Activated T-helper 1 cell treated with Interleukin-2 at 50 U/mL for 16 hours (primary cell): ENCODE data around the gene G6PD.
"Not testable (repeated sequence)": the region's sequence is repeated elsewhere in the genome, so short reads cannot be mapped to it uniquely, and the experiment has no call there.

Source experiments
- DNase-seq: peaks from one replicate; pipeline ENCODE4 v3.0.0-alpha.2; 2020; ENCODE audit warnings: low read depth

Gene G6PD

DNA sequence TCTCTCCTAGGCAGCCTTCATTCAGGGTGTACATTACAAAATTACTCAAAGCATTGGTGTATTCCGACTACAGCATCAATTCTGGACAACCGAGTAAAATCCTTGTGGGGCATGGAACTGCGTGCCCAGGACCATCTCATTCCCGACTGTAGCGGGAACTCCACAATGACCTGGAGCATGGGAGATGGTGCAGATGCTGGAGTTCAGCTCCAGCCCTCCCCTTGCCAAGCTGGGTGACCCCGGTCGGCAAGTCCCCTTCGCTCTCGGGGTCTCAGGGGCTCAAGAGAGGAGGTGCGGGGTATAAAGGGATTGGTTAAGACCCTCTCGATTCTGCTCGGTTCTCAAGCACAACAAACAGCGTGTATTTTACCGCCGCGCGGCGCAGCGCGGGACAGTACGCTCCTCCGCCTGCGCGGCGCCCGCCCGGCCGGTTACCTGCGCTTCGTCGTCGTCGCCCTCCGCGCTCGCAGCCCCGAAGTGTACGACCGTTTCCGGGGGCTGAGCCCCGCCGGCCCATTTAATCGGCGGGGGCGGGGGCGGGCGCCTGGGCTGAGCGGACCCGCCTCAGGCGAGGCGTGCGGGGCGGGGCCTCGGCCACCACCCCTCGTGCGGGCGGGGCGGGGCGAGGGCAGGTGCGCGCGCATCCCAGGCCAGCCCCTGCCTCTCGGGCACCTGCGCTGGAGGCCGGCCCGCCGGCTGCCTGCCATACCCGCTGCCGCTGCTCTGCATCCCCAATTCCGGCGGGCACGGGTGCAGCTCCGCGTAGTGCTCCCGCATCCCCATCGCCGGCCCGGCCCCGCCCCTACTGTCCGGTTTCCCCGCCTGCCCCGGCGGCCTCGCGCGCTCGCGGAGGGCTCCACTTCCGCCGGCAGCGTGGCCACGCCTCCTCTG, at the start of gene G6PD:
TSS of gene G6PD (minus strand) at position 493 of the 891 bp plus-strand sequence. CDS start 691 bp downstream, outside the sequence.
- DNase-seq = peak; percentile 74

DNA sequence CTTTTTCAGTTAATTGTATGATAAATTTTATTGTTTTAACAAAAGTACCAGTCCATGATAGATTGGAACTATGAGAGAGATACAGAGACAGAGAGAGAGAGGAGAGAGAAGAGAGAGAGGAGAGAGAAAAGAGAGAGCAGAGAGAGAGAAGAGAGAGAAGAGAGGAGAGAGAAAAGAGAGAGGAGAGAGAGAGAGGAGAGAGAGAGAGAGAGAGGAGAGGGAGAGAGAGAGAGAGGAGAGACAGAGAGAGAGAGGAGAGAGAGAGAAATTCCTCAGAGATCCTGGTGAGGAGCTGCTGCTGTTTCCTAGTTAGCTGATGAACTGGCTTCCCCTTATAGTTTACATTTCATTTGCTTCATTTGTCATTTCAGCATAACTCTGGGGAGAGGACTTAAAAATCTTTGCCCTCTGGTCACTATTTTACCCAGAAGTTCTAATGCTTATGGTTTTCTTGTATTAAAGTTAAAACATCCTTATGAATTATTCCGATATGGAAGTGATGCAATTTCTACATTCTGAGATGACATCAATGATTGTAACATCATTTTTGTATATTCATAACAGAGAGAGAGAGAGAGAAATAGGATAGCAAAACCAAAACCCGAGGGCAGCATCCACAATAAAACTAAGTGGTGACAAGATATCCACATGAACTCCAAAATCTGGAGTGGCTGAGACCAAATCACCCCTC, 49.1 kb upstream of the G6PD start:
- no peak for DNase-seq

GRCh38 chrX:154594491-154594890, 47.8 kb upstream of the G6PD start:
- DNase-seq = no peak

DNA sequence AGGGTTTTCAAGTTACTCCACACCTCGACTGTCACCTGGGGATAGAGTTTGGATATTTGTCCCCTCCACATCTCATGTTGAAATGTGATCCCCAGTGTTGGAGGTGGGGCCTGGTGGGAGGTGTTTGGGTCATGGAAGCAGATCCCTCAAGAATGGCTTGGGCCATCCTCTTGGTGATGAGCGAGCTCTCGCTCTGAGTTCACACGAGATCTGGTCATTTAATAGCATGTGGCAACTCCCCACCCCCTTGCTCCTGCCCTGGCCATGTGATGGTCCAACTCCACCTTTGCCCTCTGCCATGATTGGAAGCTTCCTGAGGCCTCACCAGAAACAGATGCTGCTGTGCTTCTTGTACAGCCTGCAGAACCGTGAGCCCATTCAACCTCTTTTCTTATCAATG, 46.6 kb upstream of the G6PD start:
- no peak for DNase-seq

GRCh38 chrX:154592505-154592904, 45.9 kb upstream of the G6PD start:
- DNase-seq = no peak

DNA sequence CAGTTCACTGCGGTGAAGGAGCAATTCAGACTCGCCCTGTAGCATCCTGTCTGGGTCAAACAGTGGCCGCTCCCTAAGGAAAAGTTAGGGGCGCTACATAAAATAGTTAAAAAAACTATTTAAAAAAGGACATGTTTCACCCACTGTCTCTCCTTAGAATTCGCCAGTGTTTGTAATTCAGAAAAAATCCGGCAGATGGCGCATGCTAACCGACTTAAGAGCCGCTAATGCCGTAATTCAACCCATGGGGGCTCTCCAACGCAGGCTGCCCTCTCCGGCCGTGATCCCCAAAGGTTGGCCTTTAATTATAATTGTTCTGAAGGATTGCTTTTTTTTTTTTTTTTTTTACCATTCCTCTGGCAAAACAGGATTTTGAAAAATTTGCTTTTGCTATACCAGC, 43.8 kb upstream of the G6PD start:
- not testable (repeated sequence) for DNase-seq

GRCh38 chrX:154584585-154585183, 38.0 kb upstream of the G6PD start, which contains the start of gene CTAG1A:
Gene CTAG1A (plus strand): TSS chrX:154585133. CDS start chrX:154585207, 74 bp downstream.
- DNase-seq = not testable (repeated sequence)

- DNase-seq = not testable (repeated sequence)
Measured at GRCh38 chrX:154582994-154583393, 36.3 kb upstream of the G6PD start.

DNA sequence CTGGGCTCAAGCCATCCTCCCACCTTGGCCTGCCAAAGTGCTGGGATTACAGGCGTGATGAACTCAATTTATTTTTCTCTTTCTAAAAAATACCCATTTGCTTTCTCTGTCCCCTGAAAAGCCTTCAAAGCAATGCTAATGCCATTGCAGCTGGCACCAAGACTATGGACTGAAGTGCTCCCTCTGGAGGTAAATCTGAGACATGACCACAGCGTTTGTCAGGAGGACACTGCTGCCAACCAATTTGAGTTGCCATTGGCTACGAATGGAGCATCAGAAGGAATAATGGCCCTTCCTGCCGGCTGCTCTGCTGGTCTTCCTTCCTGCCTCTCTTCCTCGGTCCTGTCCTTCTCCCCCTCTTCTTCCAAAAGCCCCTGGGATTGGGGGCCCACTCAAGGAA, 28.4 kb upstream of the G6PD start:
- not testable (repeated sequence) for DNase-seq

- not testable (repeated sequence) for DNase-seq
Measured at GRCh38 chrX:154573061-154573460, 26.4 kb upstream of the G6PD start.

GRCh38 chrX:154570361-154570760, 23.7 kb upstream of the G6PD start:
- DNase-seq = not testable (repeated sequence)

DNA sequence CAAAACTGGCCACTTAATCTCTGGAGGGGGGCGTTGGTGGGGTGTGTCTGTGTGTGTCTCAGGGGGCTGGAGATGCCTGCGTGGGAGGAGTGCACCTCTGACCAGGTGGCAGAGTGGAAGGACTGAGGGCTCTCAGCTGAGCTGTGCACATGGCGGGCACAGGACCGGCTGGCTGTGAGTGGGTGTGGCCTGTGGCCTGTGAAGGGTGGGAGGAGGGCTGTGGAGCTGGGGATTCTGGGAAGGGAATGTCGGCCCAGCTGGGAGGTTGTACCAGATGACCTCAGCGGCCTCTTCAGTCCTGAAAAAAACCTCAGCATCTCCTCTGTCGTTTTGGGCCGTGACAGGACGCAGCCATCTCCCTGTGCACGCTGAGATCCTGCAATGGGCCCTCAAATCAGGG, 15.6 kb upstream of the G6PD start:
- DNase-seq = not testable (repeated sequence)

DNA sequence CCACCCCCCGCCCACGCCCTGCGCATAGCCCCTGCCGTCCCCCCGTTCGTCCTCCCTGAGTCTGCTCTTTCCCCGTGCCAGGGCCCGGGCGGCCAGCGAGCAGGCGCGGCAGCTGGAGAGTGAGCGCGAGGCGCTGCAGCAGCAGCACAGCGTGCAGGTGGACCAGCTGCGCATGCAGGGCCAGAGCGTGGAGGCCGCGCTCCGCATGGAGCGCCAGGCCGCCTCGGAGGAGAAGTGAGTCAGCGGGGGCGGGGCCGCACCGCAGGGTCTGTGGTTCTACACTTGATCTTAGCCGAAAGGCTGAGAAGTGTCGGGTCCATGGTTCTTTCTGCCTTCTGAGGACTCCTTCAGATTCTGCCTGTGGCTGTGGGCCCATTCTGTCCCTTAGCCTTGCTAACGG, 13.7 kb upstream of the G6PD start:
- not testable (repeated sequence) for DNase-seq

- DNase-seq = not testable (repeated sequence)
Measured at GRCh38 chrX:154558896-154559295, 12.2 kb upstream of the G6PD start.

DNA sequence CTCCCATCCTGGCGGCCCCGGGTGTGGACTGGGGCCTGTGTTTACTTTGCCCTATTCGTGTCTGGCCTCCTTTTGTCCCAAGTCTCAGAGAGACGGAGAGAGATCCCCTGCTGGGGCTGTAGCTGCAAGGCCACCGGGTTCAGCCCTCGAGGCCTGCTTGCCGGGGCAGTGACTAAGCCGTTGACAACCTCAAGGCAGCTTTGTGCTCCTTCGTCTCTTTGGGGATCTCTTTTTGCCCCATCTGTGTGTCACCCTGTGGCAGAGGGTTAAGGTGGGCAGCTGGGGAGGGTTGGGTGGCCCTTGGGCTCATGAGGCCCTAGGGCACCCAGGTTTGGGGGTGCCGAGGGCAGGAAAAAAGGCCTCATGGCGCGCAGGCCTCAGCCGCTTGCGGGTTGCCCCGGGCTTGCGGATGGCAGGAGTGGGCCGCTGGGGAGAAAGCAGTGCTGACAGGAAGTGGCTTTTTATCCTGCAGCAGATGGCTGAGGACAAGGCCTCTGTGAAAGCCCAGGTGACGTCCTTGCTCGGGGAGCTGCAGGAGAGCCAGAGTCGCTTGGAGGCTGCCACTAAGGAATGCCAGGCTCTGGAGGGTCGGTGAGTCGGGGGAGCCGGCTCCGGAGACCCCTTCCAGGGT, 11.5 kb upstream of the G6PD start:
- DNase-seq = not testable (repeated sequence)

GRCh38 chrX:154552112-154552806, 5.6 kb upstream of the G6PD start:
- DNase-seq = not testable (repeated sequence)

DNA sequence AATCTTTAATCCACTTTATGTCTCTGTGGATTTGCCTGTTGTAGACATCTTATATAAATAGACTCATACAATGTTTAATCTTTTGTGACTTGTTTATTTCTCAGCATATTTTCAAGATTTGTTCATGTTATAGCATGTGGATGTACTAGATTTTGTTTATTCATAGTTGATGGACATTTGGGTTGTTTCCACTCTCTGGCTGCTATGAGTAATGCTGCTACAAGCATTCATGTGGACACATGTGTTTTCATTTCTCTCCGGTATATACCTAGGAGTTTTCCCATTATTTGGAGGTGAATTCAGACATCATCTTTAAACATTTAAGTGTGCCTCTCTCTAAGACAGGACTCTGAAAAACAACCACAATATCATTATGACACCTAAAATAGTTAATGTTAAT, 3.1 kb upstream of the G6PD start:
- no peak for DNase-seq

DNA sequence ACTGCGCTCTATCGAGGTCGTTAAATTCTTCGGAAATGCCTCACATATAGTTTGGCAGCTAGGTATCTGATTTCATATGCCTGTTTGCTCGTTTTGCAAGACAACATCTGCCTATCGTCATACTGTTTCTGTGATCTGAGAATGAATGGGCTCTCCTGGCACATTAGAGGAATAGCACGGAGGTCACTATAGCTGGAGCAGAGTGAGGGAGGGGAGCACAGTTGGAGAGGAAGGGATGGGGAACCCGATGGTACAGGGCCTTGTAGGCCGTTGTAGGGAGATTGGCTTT, 1.3 kb upstream of the G6PD start:
- DNase-seq = no peak

DNA sequence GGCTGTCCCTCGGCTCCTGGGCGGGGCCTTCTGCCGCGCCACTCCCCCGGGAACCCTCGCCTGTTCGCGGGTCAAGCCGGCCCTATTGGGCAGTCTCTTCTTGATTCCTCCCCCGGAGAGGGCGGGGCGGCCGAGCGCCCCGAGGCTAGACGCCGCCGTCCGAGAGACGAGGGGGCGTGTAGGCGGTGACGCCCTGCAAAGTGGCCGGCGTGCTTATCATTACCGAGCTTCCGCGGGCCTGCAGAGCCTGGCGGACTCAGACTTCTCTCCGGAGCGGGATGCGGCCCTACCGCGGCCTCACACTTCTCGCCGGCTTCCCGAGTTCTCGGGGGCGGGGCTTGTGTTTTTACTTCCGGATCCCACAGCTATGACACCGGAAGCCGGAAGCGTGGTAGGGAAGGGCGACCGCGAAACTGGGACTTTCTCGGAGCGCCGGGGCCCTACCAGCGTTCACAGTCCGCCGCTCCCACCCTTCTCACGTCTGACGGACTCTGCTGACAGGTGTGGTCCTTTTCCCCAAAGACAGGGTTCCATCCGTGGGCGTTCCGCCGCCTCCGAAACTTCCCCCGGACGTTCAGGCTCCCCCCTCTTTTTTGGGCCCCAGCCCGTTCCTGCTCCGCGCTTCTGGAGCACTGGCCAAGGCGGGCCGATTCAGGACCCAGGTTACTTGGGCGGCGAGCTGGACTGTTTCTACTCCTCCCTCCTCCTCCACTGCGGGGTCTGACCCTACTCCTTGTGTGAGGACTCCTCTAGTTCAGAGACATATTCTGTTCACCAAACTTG, 790 bp upstream of the G6PD start, which contains the start of gene IKBKG:
TSS of gene IKBKG (plus strand) at position 376 of the 783 bp plus-strand sequence. CDS start 4,383 bp downstream, outside the sequence.
- peak; percentile 78 for DNase-seq

- DNase-seq = no peak
Measured at GRCh38 chrX:154545673-154546274, 872 bp downstream of the G6PD start.
